Calu3 (cell line): ENCODE results near the gene TSEN54. TPM values are rescaled to one million over a fixed set of nuclear protein-coding genes. Genes with fewer than 3 reads are reported as not detected.
"Not testable (repeated sequence)": the region's sequence is repeated elsewhere in the genome, so short reads cannot be mapped to it uniquely, and the experiment has no call there.

Experiments used
- BruUV-seq: library from RNA; stranded (reverse); fragments of 400-500 nt; replicated peaks from 2 replicates; lab custom pipeline; 2021; lab: Mats Ljungman, UMichigan
- CTCF ChIA-PET: fragments of 300-600 bp; sonication (Branson Sonifier 250); formaldehyde crosslinking; loops from one replicate; lab custom pipeline; 2022; ENCODE audit warnings: antibody characterized with exemption; lab: Charles Lee
- DNase-seq: peaks from one replicate; pipeline ENCODE4 v3.0.0; 2022
- H3K27ac Mint-ChIP-seq: one replicate; pipeline ENCODE4 v1.8.0; 2022; ENCODE audit warnings: mixed read lengths; ENCODE audit not compliant: unreplicated experiment
- H3K27me3 Mint-ChIP-seq: one replicate; pipeline ENCODE4 v1.8.0; 2022; ENCODE audit warnings: mixed read lengths; ENCODE audit not compliant: unreplicated experiment
- H3K36me3 Mint-ChIP-seq: one replicate; pipeline ENCODE4 v1.8.0; 2022; ENCODE audit warnings: mild to moderate bottlenecking, moderate library complexity, mixed read lengths; ENCODE audit not compliant: insufficient read depth, unreplicated experiment
- H3K4me1 Mint-ChIP-seq: one replicate; pipeline ENCODE4 v1.8.0; 2022; ENCODE audit warnings: mild to moderate bottlenecking, low read depth, mixed read lengths; ENCODE audit not compliant: unreplicated experiment
- H3K4me3 Mint-ChIP-seq: one replicate; pipeline ENCODE4 v1.8.0; 2022; ENCODE audit warnings: mild to moderate bottlenecking, low read depth, moderate library complexity, mixed read lengths; ENCODE audit not compliant: unreplicated experiment
- H3K9me3 Mint-ChIP-seq: one replicate; pipeline ENCODE4 v1.8.0; 2022; ENCODE audit warnings: low read depth, mixed read lengths; ENCODE audit not compliant: unreplicated experiment
- intact Hi-C: fragments of 100-400 bp; cut with micrococcal nuclease; formaldehyde crosslinking; loops from one replicate; pipeline ENCODE4 v1.10.0; 2022; ENCODE audit not compliant: unreplicated experiment
- total RNA-seq: library from RNA; stranded (reverse); gene quantifications from 2 replicates; pipeline ENCODE4 v1.2.3, GENCODE V29; 2022
- TF ChIP-seq, protein P1 (sequence below): fragments of 200-600 bp; IDR thresholded peaks from one replicate; pipeline ENCODE4 v1.8.0; 2022; ENCODE audit warnings: antibody characterized with exemption; ENCODE audit not compliant: unreplicated experiment

Gene TSEN54
- total RNA-seq, 1 experiment from 2014 or later = 55.4 TPM

DNA sequence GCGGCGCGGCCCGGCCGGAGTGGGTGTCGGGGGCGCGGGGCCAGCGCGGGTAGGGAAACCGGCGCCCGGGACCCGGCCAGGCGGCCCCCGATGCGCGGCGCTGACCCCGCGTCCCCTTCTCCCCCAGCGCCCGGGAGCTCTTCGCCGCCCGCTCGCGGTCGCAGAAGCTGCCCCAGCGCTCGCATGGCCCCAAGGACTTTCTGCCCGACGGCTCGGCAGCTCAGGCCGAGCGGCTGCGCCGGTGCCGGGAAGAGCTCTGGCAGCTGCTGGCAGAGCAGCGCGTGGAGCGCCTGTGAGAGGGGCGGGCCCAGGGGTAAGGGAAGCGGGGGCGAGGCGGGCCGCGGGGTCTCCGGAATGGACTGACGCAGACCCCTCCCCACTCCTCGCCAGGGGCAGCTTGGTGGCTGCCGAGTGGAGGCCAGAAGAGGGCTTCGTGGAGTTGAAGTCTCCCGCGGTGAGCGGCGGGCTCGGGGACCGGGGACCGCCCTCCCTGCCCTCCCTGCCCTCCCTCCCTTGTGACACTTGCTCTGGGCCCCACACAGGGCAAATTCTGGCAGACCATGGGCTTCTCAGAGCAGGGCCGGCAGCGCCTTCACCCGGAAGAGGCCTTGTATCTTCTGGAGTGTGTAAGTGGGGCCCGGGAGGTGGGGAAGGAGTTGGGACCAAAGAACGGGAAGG lies 430 bp downstream of the TSEN54 start:
- Mint-ChIP-seq H3K36me3 (peaks cover 66% of the 10 kb centered on the region), H3K27me3 (no peaks in the 10 kb centered on the region), H3K27ac (no peak overlapping the region), H3K9me3 (no peaks in the 10 kb centered on the region), H3K4me3 (peak overlapping the region; percentile 77), H3K4me1 (peaks cover 35% of the 10 kb centered on the region)
- intact Hi-C loops = loop anchor here (5.0 kb wide), 2 partner anchors 71 to 89 kb away; partner anchors contain the start of gene MYO15B
- no peak for DNase-seq
- CTCF ChIA-PET = interaction anchor here (0.7 to 1.6 kb wide), 14 partner anchors 9 to 247 kb away, joined by 3 to 23 read pairs (median 4); partner anchors contain the start of genes GRB2, LLGL2, SMIM5 and TMEM94
- no TSS peak for BruUV-seq
- TF ChIP-seq, protein P1, sequence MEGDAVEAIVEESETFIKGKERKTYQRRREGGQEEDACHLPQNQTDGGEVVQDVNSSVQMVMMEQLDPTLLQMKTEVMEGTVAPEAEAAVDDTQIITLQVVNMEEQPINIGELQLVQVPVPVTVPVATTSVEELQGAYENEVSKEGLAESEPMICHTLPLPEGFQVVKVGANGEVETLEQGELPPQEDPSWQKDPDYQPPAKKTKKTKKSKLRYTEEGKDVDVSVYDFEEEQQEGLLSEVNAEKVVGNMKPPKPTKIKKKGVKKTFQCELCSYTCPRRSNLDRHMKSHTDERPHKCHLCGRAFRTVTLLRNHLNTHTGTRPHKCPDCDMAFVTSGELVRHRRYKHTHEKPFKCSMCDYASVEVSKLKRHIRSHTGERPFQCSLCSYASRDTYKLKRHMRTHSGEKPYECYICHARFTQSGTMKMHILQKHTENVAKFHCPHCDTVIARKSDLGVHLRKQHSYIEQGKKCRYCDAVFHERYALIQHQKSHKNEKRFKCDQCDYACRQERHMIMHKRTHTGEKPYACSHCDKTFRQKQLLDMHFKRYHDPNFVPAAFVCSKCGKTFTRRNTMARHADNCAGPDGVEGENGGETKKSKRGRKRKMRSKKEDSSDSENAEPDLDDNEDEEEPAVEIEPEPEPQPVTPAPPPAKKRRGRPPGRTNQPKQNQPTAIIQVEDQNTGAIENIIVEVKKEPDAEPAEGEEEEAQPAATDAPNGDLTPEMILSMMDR = no peak

DNA sequence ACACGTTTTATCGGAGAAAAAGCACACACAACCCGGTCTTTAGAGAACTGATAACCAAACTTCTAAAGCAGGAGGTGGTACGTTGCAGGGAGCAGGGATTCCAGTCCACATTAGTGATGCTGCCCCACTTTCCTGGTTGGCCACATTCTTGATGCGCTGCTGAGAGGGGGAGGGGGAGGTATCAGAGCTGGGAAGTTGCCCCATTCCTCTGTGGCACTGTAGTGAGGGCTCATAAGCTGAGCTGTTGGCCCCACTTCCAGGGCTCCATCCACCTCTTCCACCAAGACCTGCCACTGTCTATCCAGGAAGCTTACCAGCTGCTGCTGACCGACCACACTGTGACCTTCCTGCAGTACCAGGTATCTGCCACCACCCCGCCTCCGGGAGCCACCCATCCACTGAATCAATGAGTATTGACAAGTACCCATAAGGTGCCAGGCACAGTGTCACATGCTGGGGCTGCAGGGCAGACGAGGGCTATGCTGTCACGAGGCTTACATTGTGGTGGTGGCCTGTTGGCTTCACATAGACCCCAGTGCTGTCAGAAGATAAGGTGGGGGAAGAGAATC lies 1.1 kb downstream of the TSEN54 start:
- DNase-seq = peak; percentile 59
- CTCF ChIA-PET = interaction anchor here (0.6 to 1.6 kb wide), 6 partner anchors 8 to 116 kb away, joined by 3 to 23 read pairs (median 5); partner anchors contain the start of genes LLGL2 and SMIM5
- Mint-ChIP-seq H3K36me3 (peaks cover 65% of the 10 kb centered on the region), H3K27ac (no peak overlapping the region), H3K27me3 (no peaks in the 10 kb centered on the region), H3K4me1 (peaks cover 28% of the 10 kb centered on the region), H3K4me3 (peak overlapping the region; percentile 77), H3K9me3 (no peaks in the 10 kb centered on the region)
- intact Hi-C loops = loop anchor here (5.0 kb wide), 2 partner anchors 70 to 90 kb away; partner anchors contain the start of gene MYO15B
- TF ChIP-seq, protein P1 = peak; percentile 40
- BruUV-seq = no TSS peak

DNA sequence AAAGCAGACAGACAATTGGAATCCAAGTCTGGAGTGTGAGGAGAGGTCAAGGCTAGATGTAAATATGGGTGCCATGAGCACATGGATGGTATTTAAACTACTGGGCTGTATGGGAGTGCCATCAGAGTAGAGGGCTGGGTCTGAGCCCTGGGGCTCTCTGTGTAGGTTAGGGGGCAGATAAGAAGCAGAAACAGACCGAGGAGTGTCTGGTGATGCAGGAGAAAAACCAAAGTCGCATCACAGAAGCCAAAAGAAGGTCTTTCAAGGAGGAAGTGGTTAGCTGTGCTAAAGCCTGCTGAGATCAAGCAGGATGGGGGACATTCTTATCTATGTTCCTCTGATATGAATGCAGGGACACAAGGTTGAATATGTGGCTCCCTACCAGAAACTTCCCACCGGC lies 1.9 kb downstream of the TSEN54 start:
- CTCF ChIA-PET = interaction anchor here (1.0 to 1.2 kb wide), 2 partner anchors 65 to 115 kb away, joined by 3 to 5 read pairs; partner anchors contain the start of gene SMIM5

DNA sequence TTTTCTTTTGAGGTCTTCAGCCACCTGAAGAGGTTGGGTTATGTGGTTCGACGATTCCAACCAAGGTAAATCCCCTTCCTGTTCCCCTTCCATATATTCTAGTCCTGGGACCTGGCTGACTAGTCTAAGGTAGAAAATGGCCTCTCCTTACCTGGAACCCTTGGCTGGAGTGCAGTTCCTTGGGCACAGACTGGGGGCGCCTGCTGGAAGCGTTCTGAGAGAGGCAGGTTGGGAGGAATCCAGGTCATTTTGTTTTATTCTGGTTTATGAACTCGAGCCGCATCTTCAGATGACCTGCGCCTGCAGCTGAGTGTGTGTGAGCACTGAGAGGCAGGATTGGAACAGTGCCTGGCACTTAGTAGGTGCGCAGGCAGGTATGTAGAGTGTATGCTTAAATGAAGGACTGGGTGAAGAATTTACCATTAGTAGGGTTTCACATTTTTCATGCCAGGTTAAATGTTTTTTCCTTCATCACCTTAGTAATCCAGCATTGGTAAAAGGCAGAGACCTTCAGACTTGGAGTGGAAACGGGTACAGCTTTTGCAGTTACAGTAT lies 2.7 kb downstream of the TSEN54 start:
- CTCF ChIA-PET = interaction anchor here (1.0 kb wide), 1 partner anchor 64 kb away, joined by 3 read pairs; no protein-coding TSS in a partner anchor
- no peak overlapping the region for H3K27ac Mint-ChIP-seq
- H3K27me3 Mint-ChIP-seq = no peaks in the 10 kb centered on the region
- peaks cover 52% of the 10 kb centered on the region for H3K36me3 Mint-ChIP-seq
- TF ChIP-seq, protein P1 = no peak
- DNase-seq = no peak
- H3K9me3 Mint-ChIP-seq = no peaks in the 10 kb centered on the region
- peaks cover 17% of the 10 kb centered on the region for H3K4me1 Mint-ChIP-seq
- no TSS peak for BruUV-seq
- intact Hi-C loops = loop anchor here (5.0 kb wide), 2 partner anchors 68 to 92 kb away; partner anchors contain the start of gene MYO15B
- no peak overlapping the region for H3K4me3 Mint-ChIP-seq

More for the DNA sequence above, 1.9 kb downstream of the TSEN54 start:
- Mint-ChIP-seq H3K4me1 (peaks cover 26% of the 10 kb centered on the region), H3K36me3 (peaks cover 57% of the 10 kb centered on the region), H3K4me3 (peak overlapping the region; percentile 77), H3K27me3 (no peaks in the 10 kb centered on the region), H3K27ac (no peak overlapping the region), H3K9me3 (no peaks in the 10 kb centered on the region)
- DNase-seq = no peak
- intact Hi-C loops = loop anchor here (5.0 kb wide), 2 partner anchors 69 to 91 kb away; partner anchors contain the start of gene MYO15B
- TSS peak; percentile 11 for BruUV-seq
- TF ChIP-seq, protein P1 = no peak

DNA sequence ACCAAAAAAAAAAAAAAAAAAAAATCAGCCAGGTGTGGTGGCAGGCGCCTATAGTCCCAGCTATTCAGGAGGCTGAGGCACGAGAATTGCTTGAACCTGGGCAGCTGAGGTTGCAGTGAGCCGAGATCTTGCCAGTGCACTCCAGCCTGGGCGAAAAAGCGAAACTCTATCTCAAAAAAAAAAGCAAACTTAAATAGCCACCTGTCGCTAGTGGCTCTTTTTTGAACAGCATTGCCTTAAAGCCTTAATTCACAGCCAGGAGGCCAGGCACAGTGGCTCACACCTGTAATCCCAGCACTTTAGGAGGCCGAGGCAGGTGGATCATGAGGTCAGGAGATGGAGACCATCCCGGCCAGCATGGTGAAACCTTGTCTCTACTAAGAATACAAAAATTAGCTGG lies 4.1 kb downstream of the TSEN54 start:
- CTCF ChIA-PET, DNase-seq, intact Hi-C loops: not testable (repeated sequence)

More for the DNA sequence above, 4.1 kb downstream of the TSEN54 start:
- H3K27me3 Mint-ChIP-seq, H3K9me3 Mint-ChIP-seq, BruUV-seq, H3K27ac Mint-ChIP-seq, H3K4me3 Mint-ChIP-seq: not testable (repeated sequence)
- Mint-ChIP-seq H3K4me1 (peaks cover 14% of the 10 kb centered on the region), H3K36me3 (peaks cover 47% of the 10 kb centered on the region)
